ENCODE data around the gene TRIM51.

GRCh38 chr11:55847453-55847852 lies 35.6 kb upstream of the TRIM51 start:
- TF ChIP-seq CTCF (IDR thresholded peaks at IDR 0.05): no peak
- TF ChIP-seq POLR2A (IDR thresholded peaks at IDR 0.05): no peak

All from testis (tissue), 2 donors.